Measurements from ENCODE around the gene UGT2B28.
"Not testable (repeated sequence)": the region's sequence is repeated elsewhere in the genome, so short reads cannot be mapped to it uniquely, and the experiment has no call there.

UGT2B28 gene

GRCh38 chr4:69343558-69344420 lies 63.5 kb downstream of the UGT2B28 start:
- DNase-seq (ENCODE audit: low spot score), result not testable (repeated sequence)
